Fibroblast of lung (primary cell): ENCODE data around the gene METTL4. TPM values are rescaled to one million over a fixed set of nuclear protein-coding genes. Genes with fewer than 3 reads are reported as not detected.

Experiments used
- DNase-seq, 2 donors: peaks; one replicate each; pipeline versions ENCODE4 v3.0.0 to v3.0.0-alpha.2; 2010; ENCODE audit warnings: low read depth in 2 of 2
- H2AFZ ChIP-seq: 2 replicates; pipeline ENCODE4 v1.5.1; 2012; ENCODE audit warnings: low read length, control low read depth, inconsistent platforms
- H3K27ac ChIP-seq: 2 replicates; pipeline ENCODE4 v1.5.1; 2011; ENCODE audit warnings: low read length, control low read depth; ENCODE audit not compliant: insufficient read depth
- H3K27me3 ChIP-seq: 2 replicates; pipeline ENCODE4 v1.5.1; 2011; ENCODE audit warnings: mild to moderate bottlenecking, low read length; ENCODE audit not compliant: control insufficient read depth, insufficient read depth
- H3K36me3 ChIP-seq: 2 replicates; pipeline ENCODE4 v1.5.1; 2011; ENCODE audit warnings: low read length; ENCODE audit not compliant: control insufficient read depth, insufficient read depth
- H3K4me1 ChIP-seq: 2 replicates; pipeline ENCODE4 v1.5.1; 2011; ENCODE audit warnings: low read length; ENCODE audit not compliant: control insufficient read depth, insufficient read depth; ENCODE audit errors: extremely low read depth
- H3K4me2 ChIP-seq: 2 replicates; pipeline ENCODE4 v1.5.1; 2011; ENCODE audit warnings: low read length, control low read depth; ENCODE audit not compliant: insufficient read depth; ENCODE audit errors: extremely low read depth
- H3K4me3 ChIP-seq, 4 experiments: fragments of 200-600 bp in 1 of 4; sonication (generic) in 1 of 4; replicated peaks in 1 of 4; 2 replicates each; pipeline ENCODE4 v1.5.1; 2011 to 2016; ENCODE audit warnings: low read length in 4 of 4, low read depth in 3 of 4, mild to moderate bottlenecking in 3 of 4, control low read depth in 2 of 4, inconsistent platforms in 1 of 4, mixed read lengths in 1 of 4; ENCODE audit not compliant: insufficient read depth in 1 of 4; ENCODE audit errors: control extremely low read depth in 1 of 4
- H3K79me2 ChIP-seq: 2 replicates; pipeline ENCODE4 v1.5.1; 2012; ENCODE audit warnings: mild to moderate bottlenecking, low read length, inconsistent platforms; ENCODE audit not compliant: control insufficient read depth, insufficient read depth
- H3K9ac ChIP-seq: 2 replicates; pipeline ENCODE4 v1.5.1; 2011; ENCODE audit warnings: mild to moderate bottlenecking, low read length, control low read depth; ENCODE audit not compliant: insufficient read depth
- H3K9me3 ChIP-seq: 2 replicates; pipeline ENCODE4 v1.5.1; 2012; ENCODE audit warnings: low read depth, low read length; ENCODE audit not compliant: control insufficient read depth, insufficient read depth
- H4K20me1 ChIP-seq: 2 replicates; pipeline ENCODE4 v1.5.1; 2011; ENCODE audit warnings: low read length; ENCODE audit not compliant: control insufficient read depth, insufficient read depth; ENCODE audit errors: extremely low read depth
- EZH2 ChIP-seq: IDR thresholded peaks from 2 replicates; pipeline ENCODE4 v1.5.1; 2012; ENCODE audit warnings: low read length, control low read depth, mild to moderate bottlenecking; ENCODE audit errors: missing control alignments
- polyA plus RNA-seq, 2 donors: library from polyadenylated mRNA; depleted of rRNA in 1 of 2; stranded (reverse) in 1 of 2; unstranded in 1 of 2; fragments of >200 nt; gene quantifications; 2 replicates each; pipeline ENCODE4 v1.2.1, GENCODE V29; 2011 to 2012; ENCODE audit warnings: missing spikeins in 1 of 2
- total RNA-seq: library from RNA; depleted of rRNA; stranded (reverse); fragments of >200 nt; gene quantifications from 2 replicates; pipeline ENCODE4 v1.2.1, GENCODE V29; 2014
- TF ChIP-seq, protein P1 (sequence below), 2 donors: IDR thresholded peaks in 1 of 2; conservative IDR thresholded peaks in 1 of 2; 1 replicate in 1 of 2; 2 replicates in 1 of 2; pipeline ENCODE4 v1.5.1; 2011 to 2012; ENCODE audit warnings: low read length in 2 of 2, control low read depth in 1 of 2, inconsistent platforms in 1 of 2, low read depth in 1 of 2, mild to moderate bottlenecking in 1 of 2

METTL4 gene
- total and polyA plus RNA-seq, 2 donors (not counting 1 experiment from before 2014, with no cell fraction given): 8.0 to 12.2 TPM

GRCh38 chr18:2511451-2511850 lies 59.9 kb downstream of the METTL4 start:
- TF ChIP-seq EZH2: no peak
- TF ChIP-seq, protein P1, sequence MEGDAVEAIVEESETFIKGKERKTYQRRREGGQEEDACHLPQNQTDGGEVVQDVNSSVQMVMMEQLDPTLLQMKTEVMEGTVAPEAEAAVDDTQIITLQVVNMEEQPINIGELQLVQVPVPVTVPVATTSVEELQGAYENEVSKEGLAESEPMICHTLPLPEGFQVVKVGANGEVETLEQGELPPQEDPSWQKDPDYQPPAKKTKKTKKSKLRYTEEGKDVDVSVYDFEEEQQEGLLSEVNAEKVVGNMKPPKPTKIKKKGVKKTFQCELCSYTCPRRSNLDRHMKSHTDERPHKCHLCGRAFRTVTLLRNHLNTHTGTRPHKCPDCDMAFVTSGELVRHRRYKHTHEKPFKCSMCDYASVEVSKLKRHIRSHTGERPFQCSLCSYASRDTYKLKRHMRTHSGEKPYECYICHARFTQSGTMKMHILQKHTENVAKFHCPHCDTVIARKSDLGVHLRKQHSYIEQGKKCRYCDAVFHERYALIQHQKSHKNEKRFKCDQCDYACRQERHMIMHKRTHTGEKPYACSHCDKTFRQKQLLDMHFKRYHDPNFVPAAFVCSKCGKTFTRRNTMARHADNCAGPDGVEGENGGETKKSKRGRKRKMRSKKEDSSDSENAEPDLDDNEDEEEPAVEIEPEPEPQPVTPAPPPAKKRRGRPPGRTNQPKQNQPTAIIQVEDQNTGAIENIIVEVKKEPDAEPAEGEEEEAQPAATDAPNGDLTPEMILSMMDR (conservative IDR thresholded peaks at IDR 0.05 in 1 of 2, IDR thresholded peaks at IDR 0.05 in 1 of 2; ENCODE audit: low read depth in 1 of 2, low read length in 2 of 2): no peak
- Histone ChIP-seq H2AFZ (no peak overlapping the region), H3K4me3 (no peak overlapping the region), H3K27ac (no peak overlapping the region), H3K79me2 (no peaks in the 10 kb centered on the region), H3K27me3 (no peaks in the 10 kb centered on the region), H3K4me1 (peaks cover 10% of the 10 kb centered on the region), H3K9me3 (no peaks in the 10 kb centered on the region), H3K36me3 (no peaks in the 10 kb centered on the region), H3K9ac (no peak overlapping the region), H3K4me2 (no peak overlapping the region), H4K20me1 (no peaks in the 10 kb centered on the region)
- DNase-seq: no peak

DNA sequence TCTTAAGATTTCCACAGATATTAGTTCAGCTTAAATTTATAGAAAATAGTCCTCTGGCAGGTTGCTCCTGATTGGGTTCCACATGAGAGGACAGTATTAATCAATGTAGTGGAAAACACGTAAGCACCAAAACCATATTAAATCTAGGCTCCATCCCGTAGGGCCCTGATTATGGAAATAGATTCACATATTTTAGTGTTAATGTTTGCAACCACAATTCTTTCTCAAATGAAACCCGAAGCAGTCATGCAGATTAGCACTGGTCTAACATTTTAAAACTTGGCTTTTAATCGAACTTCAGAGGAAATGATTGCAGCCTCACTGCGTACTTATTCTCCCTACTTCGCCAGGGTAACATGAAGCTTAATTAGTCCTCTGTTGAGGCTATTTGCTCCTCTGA lies 60.9 kb downstream of the METTL4 start:
- no peak overlapping the region for H3K4me3 ChIP-seq
- no peak overlapping the region for H3K9ac ChIP-seq
- H3K4me1 ChIP-seq: peaks cover under 1% of the 10 kb centered on the region
- peak in 1 of 2 donors; percentile 61 for DNase-seq
- H3K79me2 ChIP-seq: no peaks in the 10 kb centered on the region
- no peak overlapping the region for H2AFZ ChIP-seq
- H3K27me3 ChIP-seq: no peaks in the 10 kb centered on the region
- no peak overlapping the region for H3K4me2 ChIP-seq
- no peaks in the 10 kb centered on the region for H3K36me3 ChIP-seq
- no peaks in the 10 kb centered on the region for H4K20me1 ChIP-seq
- TF ChIP-seq, protein P1 (conservative IDR thresholded peaks at IDR 0.05 in 1 of 2, IDR thresholded peaks at IDR 0.05 in 1 of 2; ENCODE audit: low read depth in 1 of 2, low read length in 2 of 2): no peak
- no peak for TF ChIP-seq EZH2
- H3K27ac ChIP-seq: no peak overlapping the region
- H3K9me3 ChIP-seq: no peaks in the 10 kb centered on the region

DNA sequence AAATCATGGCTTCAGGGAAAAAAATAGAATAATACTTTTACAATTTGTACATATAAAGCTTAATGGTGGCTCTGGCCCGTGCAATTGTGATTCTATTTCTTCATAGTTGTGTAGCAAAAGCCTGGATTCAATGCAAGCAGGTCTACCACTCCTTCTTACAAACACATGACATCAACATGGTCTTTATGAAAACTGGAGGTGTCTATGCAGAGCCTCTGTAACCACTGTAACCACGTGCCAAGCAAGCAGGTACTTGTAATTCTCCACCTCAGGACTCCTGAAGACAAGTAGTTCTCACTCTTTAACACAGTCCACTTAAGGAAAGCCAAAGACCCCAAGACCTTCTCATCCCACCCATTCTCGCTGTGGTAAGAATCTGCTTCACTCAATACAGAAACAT lies 62.6 kb downstream of the METTL4 start:
- Histone ChIP-seq H3K9ac (no peak overlapping the region), H2AFZ (no peak overlapping the region), H3K79me2 (no peaks in the 10 kb centered on the region), H4K20me1 (no peaks in the 10 kb centered on the region), H3K36me3 (no peaks in the 10 kb centered on the region), H3K4me1 (no peaks in the 10 kb centered on the region), H3K4me3 (no peak overlapping the region), H3K4me2 (no peak overlapping the region), H3K9me3 (no peaks in the 10 kb centered on the region), H3K27me3 (no peaks in the 10 kb centered on the region), H3K27ac (no peak overlapping the region)
- no peak for DNase-seq
- TF ChIP-seq EZH2: no peak
- TF ChIP-seq, protein P1 (conservative IDR thresholded peaks at IDR 0.05 in 1 of 2, IDR thresholded peaks at IDR 0.05 in 1 of 2; ENCODE audit: low read depth in 1 of 2, low read length in 2 of 2): no peak
